ENCODE results near the gene TPRG1. TPM values are rescaled to one million over a fixed set of nuclear protein-coding genes. Genes with fewer than 3 reads are reported as not detected.

Gene TPRG1
- total RNA-seq, 1 donor from 2014 or later = 0.71 TPM

- no peaks in the 10 kb centered on the region for H3K9me3 Mint-ChIP-seq
- no peaks in the 10 kb centered on the region for H3K36me3 ChIP-seq
- TF ChIP-seq EZH2phosphoT487 (IDR thresholded peaks at IDR 0.05) (no peak), CTCF (IDR thresholded peaks at IDR 0.05) (no peak), EZH2 (IDR thresholded peaks at IDR 0.05) (no peak)
- no peak overlapping the region for H3K4me3 Mint-ChIP-seq
- no peak overlapping the region for H3K27ac Mint-ChIP-seq
- H3K27me3 ChIP-seq = no peaks in the 10 kb centered on the region
- H3K4me1 ChIP-seq = no peaks in the 10 kb centered on the region
- no peak overlapping the region for H2AFZ ChIP-seq (replicated peaks)
- DNase-seq (ENCODE audit: low spot score) = no peak
- H3F3A ChIP-seq (ENCODE audit: low read depth) = no peaks in the 10 kb centered on the region
- no peaks in the 10 kb centered on the region for H3K36me3 Mint-ChIP-seq
- no peak overlapping the region for H3K27ac ChIP-seq
- no peak overlapping the region for H3K4me2 ChIP-seq
- no peaks in the 10 kb centered on the region for H3K9me3 ChIP-seq (ENCODE audit: low read depth)
- no peaks in the 10 kb centered on the region for H3K4me1 Mint-ChIP-seq
- no peak overlapping the region for H3K9ac ChIP-seq
- H3K27me3 Mint-ChIP-seq (ENCODE audit: insufficient read depth, low read depth) = peaks cover 2% of the 10 kb centered on the region
- no peaks in the 10 kb centered on the region for H3K79me2 ChIP-seq (ENCODE audit: low read depth)
- H4K20me1 ChIP-seq (ENCODE audit: low read depth) = no peaks in the 10 kb centered on the region
- no peak overlapping the region for H3K4me3 ChIP-seq
These were observed 194.1 kb downstream of the TPRG1 start for GRCh38 chr3:189365609-189366564.

GRCh38 chr3:189368384-189368783 lies 196.6 kb downstream of the TPRG1 start:
- no peak overlapping the region for H2AFZ ChIP-seq (replicated peaks)
- H3F3A ChIP-seq (ENCODE audit: low read depth) = no peaks in the 10 kb centered on the region
- Mint-ChIP-seq H3K4me3 (no peak overlapping the region), H3K27ac (no peak overlapping the region), H3K4me1 (no peaks in the 10 kb centered on the region), H3K36me3 (no peaks in the 10 kb centered on the region), H3K27me3 (ENCODE audit: insufficient read depth, low read depth) (peaks cover 2% of the 10 kb centered on the region), H3K9me3 (no peaks in the 10 kb centered on the region)
- H3K9ac ChIP-seq = no peak overlapping the region
- H3K36me3 ChIP-seq = no peaks in the 10 kb centered on the region
- no peak overlapping the region for H3K4me3 ChIP-seq
- H3K27ac ChIP-seq = no peak overlapping the region
- no peak for DNase-seq (ENCODE audit: low spot score)
- no peaks in the 10 kb centered on the region for H4K20me1 ChIP-seq (ENCODE audit: low read depth)
- no peaks in the 10 kb centered on the region for H3K27me3 ChIP-seq
- no peaks in the 10 kb centered on the region for H3K4me1 ChIP-seq
- H3K4me2 ChIP-seq = no peak overlapping the region
- H3K79me2 ChIP-seq (ENCODE audit: low read depth) = no peaks in the 10 kb centered on the region
- TF ChIP-seq CTCF (IDR thresholded peaks at IDR 0.05) (no peak), EZH2 (IDR thresholded peaks at IDR 0.05) (no peak), EZH2phosphoT487 (IDR thresholded peaks at IDR 0.05) (no peak)
- H3K9me3 ChIP-seq (ENCODE audit: low read depth) = no peaks in the 10 kb centered on the region

- no peaks in the 10 kb centered on the region for H3K27me3 ChIP-seq
- no peak overlapping the region for H2AFZ ChIP-seq (replicated peaks)
- Mint-ChIP-seq H3K27me3 (ENCODE audit: insufficient read depth, low read depth) (peaks cover 2% of the 10 kb centered on the region), H3K36me3 (no peaks in the 10 kb centered on the region), H3K27ac (no peak overlapping the region), H3K4me1 (no peaks in the 10 kb centered on the region), H3K4me3 (no peak overlapping the region), H3K9me3 (no peaks in the 10 kb centered on the region)
- H3K9me3 ChIP-seq (ENCODE audit: low read depth) = no peaks in the 10 kb centered on the region
- no peaks in the 10 kb centered on the region for H3K4me1 ChIP-seq
- H4K20me1 ChIP-seq (ENCODE audit: low read depth) = no peaks in the 10 kb centered on the region
- no peak for TF ChIP-seq EZH2phosphoT487 (IDR thresholded peaks at IDR 0.05)
- TF ChIP-seq CTCF (IDR thresholded peaks at IDR 0.05) = no peak
- TF ChIP-seq EZH2 (IDR thresholded peaks at IDR 0.05) = no peak
- no peaks in the 10 kb centered on the region for H3K36me3 ChIP-seq
- no peak overlapping the region for H3K4me3 ChIP-seq
- no peak for DNase-seq (ENCODE audit: low spot score)
- H3F3A ChIP-seq (ENCODE audit: low read depth) = no peaks in the 10 kb centered on the region
- no peak overlapping the region for H3K27ac ChIP-seq
- no peaks in the 10 kb centered on the region for H3K79me2 ChIP-seq (ENCODE audit: low read depth)
- H3K9ac ChIP-seq = no peak overlapping the region
- H3K4me2 ChIP-seq = no peak overlapping the region
These were observed 197.9 kb downstream of the TPRG1 start for GRCh38 chr3:189369636-189370035.

All from neural progenitor cell (in vitro differentiated cells).